Lower leg skin (tissue), 4 donors: ENCODE measurements around the gene OSBPL5. TPM values are rescaled to one million over a fixed set of nuclear protein-coding genes. Genes with fewer than 3 reads are reported as not detected.

ENCODE experiments used
- DNase-seq, 2 donors: peaks; one replicate each; pipeline ENCODE4 v3.0.0-alpha.2; 2019; ENCODE audit warnings: low spot score in 2 of 2
- H3K4me3 ChIP-seq: fragments of 200-600 bp; sonication (generic); 2 replicates; pipeline ENCODE4 v1.5.1; 2017; ENCODE audit warnings: mild to moderate bottlenecking, low read depth; ENCODE audit not compliant: poor library complexity, severe bottlenecking
- POLR2A ChIP-seq, 2 donors: fragments of 450-650 bp; IDR thresholded peaks; one replicate each; pipeline ENCODE4 v1.6.1; 2016 to 2017; ENCODE audit warnings: antibody characterized with exemption in 2 of 2, mild to moderate bottlenecking in 1 of 2, moderate library complexity in 1 of 2
- WGBS, 2 donors: methylation state at CpG; one replicate each; pipeline ENCODE4 v1.1.5; 2018; 5-methylcytosine and 5-hydroxymethylcytosine counted together
- intact Hi-C: fragments of 100-400 bp; cut with DNase I; formaldehyde crosslinking; loops from one replicate; pipeline ENCODE4 v1.15.0; 2023; ENCODE audit warnings: low total_unique reads
- total RNA-seq, 4 donors: library from RNA; depleted of rRNA; stranded (reverse); fragments of >200 nt; gene quantifications; one replicate each; pipeline ENCODE4 v1.1.0, GENCODE V29; 2016
- TF ChIP-seq, protein P1 (sequence below), 3 donors: fragments of 450-650 bp; IDR thresholded peaks; one replicate each; pipeline ENCODE4 v1.5.1; 2016; ENCODE audit warnings: antibody characterized with exemption in 3 of 3, mild to moderate bottlenecking in 3 of 3, moderate library complexity in 2 of 3

Gene OSBPL5
- total RNA-seq, 4 donors from 2014 or later: 39.0 to 77.4 (median 64.2) TPM

DNA sequence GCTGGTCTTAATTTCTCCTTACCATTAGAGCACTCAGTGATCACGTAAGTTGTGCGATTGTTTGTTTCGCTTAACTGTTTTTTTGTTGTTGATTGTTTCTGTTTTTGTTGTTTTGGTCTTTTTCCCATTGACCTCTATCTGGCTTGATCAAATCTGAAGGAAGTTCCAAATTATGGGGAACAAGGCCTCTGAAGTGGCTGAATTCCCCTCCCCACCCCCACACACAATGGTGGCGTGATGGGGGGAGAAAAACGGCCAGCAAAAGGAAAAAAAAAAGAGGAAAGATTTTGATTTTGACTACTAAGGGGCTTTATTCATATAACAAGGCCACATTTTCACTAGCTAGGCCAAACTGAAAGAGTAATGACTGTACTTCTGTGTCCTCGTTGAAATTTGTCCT lies 53.6 kb downstream of the OSBPL5 start:
- H3K4me3 ChIP-seq: no peak overlapping the region
- intact Hi-C loops: no loop called here
- WGBS, 2 donors: 81 to 84% methylated on average over 6 of the region's 6 CpGs
- TF ChIP-seq, protein P1, sequence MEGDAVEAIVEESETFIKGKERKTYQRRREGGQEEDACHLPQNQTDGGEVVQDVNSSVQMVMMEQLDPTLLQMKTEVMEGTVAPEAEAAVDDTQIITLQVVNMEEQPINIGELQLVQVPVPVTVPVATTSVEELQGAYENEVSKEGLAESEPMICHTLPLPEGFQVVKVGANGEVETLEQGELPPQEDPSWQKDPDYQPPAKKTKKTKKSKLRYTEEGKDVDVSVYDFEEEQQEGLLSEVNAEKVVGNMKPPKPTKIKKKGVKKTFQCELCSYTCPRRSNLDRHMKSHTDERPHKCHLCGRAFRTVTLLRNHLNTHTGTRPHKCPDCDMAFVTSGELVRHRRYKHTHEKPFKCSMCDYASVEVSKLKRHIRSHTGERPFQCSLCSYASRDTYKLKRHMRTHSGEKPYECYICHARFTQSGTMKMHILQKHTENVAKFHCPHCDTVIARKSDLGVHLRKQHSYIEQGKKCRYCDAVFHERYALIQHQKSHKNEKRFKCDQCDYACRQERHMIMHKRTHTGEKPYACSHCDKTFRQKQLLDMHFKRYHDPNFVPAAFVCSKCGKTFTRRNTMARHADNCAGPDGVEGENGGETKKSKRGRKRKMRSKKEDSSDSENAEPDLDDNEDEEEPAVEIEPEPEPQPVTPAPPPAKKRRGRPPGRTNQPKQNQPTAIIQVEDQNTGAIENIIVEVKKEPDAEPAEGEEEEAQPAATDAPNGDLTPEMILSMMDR (IDR thresholded peaks at IDR 0.05): no peak
- no peak for TF ChIP-seq POLR2A (IDR thresholded peaks at IDR 0.05)
- no peak for DNase-seq

DNA sequence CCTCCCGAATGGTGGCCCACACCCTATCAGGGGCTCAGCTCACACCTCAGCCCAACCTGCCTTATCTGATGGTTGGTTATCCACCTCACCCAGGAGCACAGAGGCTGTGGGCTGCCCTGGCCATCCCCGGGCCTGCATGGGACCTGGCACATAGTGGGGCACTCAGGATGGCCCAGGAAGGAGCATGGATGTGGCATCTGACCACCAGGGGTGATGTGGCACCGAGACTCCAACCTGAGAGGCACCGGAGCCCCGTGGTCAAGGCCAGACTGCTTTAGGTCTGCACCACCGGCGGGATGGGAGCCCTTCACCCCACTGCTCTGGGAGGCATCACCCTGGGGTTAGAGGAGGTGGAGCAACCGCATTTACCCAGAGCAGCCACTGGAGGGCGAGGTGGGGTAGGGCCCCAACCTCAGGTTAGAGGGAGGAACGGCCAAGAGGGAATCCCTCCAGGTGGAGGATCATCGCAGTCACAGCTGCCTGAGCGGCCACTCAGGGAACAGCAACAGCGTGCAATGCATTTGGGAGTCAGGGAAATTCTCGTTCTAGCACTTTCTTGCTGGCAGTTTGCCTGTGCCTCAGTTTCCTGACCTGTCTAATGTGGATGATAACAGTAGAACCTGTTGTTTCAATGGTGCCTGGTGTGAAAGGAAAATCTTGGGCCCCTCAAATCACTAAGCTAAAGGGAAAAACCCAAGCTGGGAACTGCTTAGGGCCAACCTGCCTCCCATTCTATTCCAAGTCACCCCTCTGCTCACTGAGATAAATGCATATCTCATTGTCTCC lies 55.0 kb downstream of the OSBPL5 start:
- TF ChIP-seq POLR2A (IDR thresholded peaks at IDR 0.05): no peak
- TF ChIP-seq, protein P1 (IDR thresholded peaks at IDR 0.05): no peak
- intact Hi-C loops: loop anchor here (10.0 kb wide), 1 partner anchor 105 kb away; the partner anchor contains the start of gene MRGPRG
- 67 to 74% methylated on average over 12 to 14 of the region's 14 CpGs for WGBS, 2 donors
- no peak overlapping the region for H3K4me3 ChIP-seq
- DNase-seq: peak in 1 of 2 donors; percentile 85

DNA sequence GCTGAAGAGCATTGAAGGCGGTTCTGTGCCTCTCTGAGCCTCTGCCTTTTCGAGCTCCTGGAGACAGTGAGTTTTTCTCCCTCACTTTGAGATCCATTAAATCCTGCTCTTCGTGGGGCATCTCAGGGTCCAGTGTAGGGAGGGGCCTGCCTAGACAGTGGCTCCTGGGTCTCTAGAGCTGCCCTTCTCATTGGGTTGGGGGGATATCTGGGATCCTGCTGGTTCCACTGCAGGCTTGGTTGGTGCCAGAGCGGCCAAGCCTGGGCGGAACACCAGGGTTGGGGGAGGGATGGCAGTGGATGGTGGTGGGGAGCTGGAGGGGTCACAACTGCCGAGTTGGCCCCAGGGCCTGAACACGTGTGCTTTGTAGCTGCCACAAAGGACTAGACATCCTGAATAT lies 55.7 kb downstream of the OSBPL5 start:
- DNase-seq: peak in 1 of 2 donors; percentile 64
- intact Hi-C loops: loop anchor here (10.0 kb wide), 1 partner anchor 105 kb away; the partner anchor contains the start of gene MRGPRG
- no peak overlapping the region for H3K4me3 ChIP-seq
- 95 to 97% methylated on average over 7 of the region's 7 CpGs for WGBS, 2 donors
- TF ChIP-seq, protein P1 (IDR thresholded peaks at IDR 0.05): no peak
- no peak for TF ChIP-seq POLR2A (IDR thresholded peaks at IDR 0.05)

DNA sequence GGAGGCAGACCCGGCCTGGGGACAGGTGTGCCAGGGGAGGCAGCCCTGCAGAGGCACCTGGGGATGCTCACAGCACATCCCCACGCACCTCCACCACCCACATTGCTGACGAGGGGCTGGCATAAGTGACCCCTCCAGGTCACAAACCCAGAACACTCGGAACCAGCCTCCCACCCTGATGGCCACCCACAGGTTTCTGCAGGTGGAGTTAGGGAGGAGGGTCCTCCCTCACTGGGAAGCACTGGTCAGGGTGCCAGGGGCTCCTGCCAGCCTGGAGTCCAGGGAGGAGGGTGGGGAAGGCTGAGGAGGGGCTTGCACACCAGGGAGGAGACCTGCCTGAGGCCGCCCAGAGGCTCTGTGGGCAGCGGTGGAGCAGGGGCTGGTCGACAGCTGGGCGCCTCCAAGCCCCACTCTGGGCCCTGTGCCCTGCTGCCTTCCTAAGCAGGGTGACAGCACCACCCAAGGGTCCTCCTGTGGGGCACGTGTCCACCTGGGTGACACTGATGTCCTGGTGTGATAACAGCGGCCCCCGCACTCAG lies 56.9 kb downstream of the OSBPL5 start:
- no peak overlapping the region for H3K4me3 ChIP-seq
- peak in 1 of 2 donors; percentile 77 for DNase-seq
- WGBS, 2 donors: 67 to 85% methylated on average over 7 to 8 of the region's 11 CpGs
- TF ChIP-seq, protein P1 (IDR thresholded peaks at IDR 0.05): no peak
- TF ChIP-seq POLR2A (IDR thresholded peaks at IDR 0.05): no peak
- intact Hi-C loops: loop anchor here (10.0 kb wide), 1 partner anchor 107 kb away; the partner anchor contains the start of gene MRGPRG

DNA sequence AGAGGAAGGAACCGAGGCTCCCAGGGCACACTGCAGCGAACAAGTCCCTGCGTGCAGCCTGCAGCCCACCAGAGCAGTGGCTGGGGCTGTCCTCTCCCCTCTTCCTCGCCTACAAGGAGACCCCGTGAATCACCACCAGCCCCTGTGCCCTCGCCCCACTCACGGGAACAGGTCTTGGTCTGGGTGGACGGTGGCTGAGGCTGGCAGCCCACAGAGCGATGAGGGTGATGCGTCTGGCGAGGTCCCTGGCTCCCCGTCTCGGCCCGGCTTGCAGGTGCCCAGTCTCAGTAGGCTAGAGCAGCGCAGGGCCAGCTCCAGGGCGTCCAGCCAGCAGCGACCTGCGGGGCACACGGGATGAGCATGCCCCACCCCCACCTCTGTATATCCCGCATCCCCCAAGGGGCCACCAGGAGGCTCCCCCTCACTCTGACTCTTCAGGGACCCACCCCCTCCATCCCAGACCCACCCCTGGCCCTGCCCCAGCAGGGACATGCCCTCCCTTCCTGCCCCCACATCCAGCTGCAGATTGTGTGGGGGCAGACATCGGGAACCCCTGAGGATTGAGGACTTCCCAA lies 57.4 kb downstream of the OSBPL5 start:
- DNase-seq: peak in 1 of 2 donors; percentile 83
- WGBS, 2 donors: 85 to 87% methylated on average over 8 to 17 of the region's 21 CpGs
- TF ChIP-seq POLR2A (IDR thresholded peaks at IDR 0.05): no peak
- TF ChIP-seq, protein P1 (IDR thresholded peaks at IDR 0.05): no peak
- H3K4me3 ChIP-seq: no peak overlapping the region
- intact Hi-C loops: loop anchor here (10.0 kb wide), 1 partner anchor 107 kb away; the partner anchor contains the start of gene MRGPRG
